Ovary (tissue), 3 donors: ENCODE measurements around the gene PTP4A1.

Experiments used
- CTCF ChIP-seq, 3 donors: fragments of 450-650 bp in 2 of 3; fragments of 200-600 bp in 1 of 3; IDR thresholded peaks; one replicate each; pipeline versions ENCODE4 v1.5.1 to v1.8.0; 2016 to 2022; ENCODE audit warnings: antibody characterized with exemption in 3 of 3, mild to moderate bottlenecking in 1 of 3
- POLR2A ChIP-seq: fragments of 450-650 bp; IDR thresholded peaks from one replicate; pipeline ENCODE4 v1.6.1; 2017; ENCODE audit warnings: antibody characterized with exemption, mild to moderate bottlenecking, moderate library complexity
- donor health status: DM: no; HTN: no; CAD: no.

GRCh38 chr6:63609231-63609630 lies 37.0 kb downstream of the PTP4A1 start:
- no peak for TF ChIP-seq CTCF (IDR thresholded peaks at IDR 0.05)
- no peak for TF ChIP-seq POLR2A
